GM21423 (cell line): Measurements from ENCODE around the gene RAD51B.

ENCODE experiments used
- ATAC-seq: cut with Tn5 transposase; IDR thresholded peaks from one replicate; pipeline ENCODE4 v1.9.1; 2021; ENCODE audit warnings: mild to moderate bottlenecking, moderate library complexity; ENCODE audit not compliant: unreplicated experiment

Gene RAD51B

DNA sequence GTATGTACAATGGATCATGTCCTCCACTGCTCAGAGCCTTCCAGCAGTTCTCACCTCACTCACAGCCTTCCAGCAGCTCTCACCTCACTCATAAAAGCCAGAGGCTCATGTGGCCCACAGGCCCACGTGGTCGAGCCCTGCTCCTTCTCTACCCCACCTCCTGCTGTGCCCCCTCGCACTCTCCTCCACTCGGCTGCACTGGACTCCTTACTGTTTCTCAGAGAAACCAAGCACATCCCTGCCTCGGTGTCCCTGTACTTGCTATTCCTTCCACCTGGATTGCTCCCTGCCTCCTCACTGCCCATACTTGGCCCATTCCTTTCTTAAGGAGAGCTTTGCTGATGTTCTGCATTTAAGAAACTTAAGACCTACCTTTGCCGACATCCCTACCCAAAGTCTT lies 753.5 kb downstream of the RAD51B start:
- ATAC-seq: no peak

DNA sequence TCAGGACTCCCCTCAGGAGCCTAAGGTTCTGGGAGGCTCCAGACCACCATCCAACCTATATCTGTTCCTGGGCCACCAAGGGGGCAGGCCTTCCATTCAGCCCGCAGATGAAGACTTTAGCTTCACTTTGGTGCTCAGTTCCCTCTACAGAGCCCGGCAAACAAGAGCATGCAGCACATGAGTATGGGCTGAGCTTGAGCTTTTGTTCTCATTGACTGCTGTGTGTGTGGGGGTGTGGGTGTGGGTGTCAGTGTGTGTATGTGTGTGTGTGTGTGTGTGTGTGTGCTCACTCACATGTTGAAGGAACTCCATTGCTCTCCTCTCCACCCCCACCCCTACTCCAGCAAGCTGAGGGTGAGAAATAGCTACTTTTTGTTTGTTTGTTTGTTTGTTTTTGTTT lies 754.1 kb downstream of the RAD51B start:
- no peak for ATAC-seq

DNA sequence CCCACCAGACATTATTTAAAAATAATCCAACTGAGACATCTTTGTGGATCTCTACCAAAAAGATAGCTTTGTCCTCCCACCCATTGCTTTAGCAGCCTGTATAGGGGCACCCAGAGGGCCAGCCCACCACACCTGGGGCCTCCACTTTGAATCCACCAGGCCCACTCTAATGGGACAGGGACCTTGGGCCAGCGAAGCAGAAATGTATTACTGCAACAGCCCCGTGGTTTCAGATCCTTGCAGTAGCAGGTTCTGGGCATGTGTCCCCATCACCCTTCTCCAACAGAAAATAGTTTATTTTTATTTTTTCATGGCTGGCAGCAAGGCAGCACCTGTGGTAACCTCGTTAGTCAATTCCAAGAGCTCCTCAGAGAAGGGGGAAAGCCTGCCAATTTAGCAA lies 754.9 kb downstream of the RAD51B start:
- ATAC-seq: no peak

DNA sequence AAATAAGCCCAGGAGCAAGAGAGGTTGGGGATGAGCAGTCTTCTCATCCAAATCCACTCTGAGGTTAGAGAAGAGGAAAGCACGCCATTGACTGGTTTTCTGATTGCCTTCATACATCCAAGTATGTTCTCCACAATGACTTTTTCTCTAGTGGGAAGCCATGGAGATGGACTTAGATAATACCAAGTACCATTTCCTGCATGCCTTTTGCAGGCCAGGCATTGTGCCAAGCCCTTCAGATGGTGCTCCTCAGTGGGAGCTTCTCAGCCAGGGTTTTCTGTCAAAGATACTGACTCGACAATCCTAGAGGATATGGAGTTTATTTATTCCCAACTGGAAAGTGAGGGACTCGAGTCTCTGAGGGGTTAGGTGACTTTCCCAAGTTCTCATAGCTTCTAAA lies 755.3 kb downstream of the RAD51B start:
- no peak for ATAC-seq

DNA sequence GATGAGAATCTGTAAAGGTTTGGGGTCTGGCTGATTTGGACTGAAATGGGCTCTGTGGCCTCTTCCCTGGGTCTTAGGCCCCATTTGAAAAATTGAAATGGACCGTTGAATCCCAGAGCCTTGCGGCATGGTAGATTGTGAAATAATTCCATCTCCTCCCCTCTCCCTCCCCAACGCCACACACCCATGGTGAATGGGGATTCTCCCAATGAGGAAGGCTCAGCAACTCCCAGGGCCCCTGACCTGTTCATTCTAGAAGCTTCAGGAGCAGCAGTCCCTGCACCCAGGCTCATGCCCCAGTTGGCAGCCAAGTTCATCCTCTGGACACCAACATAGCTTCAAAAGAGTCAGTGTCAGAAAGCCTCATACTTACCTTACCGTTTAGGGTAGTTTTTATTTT lies 755.8 kb downstream of the RAD51B start:
- no peak for ATAC-seq

DNA sequence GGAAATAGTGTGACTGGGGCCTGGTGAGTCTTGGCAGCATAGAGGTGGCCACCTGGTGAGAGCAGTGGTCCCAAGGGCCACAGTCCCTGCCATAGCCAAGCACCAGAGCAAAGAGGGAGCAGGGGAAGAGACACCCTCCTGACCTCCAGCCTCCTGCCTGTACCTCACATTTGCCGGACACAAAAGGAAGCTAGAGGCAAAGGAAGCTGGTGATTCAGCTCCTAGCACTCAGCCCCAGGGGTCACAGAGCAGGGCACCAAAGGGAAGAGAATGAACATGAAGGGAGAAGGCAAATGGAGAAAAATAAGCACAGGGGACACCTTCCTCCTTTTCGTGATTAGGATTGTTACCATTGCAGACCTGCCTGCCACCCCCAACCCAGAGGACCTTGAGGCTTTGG lies 756.5 kb downstream of the RAD51B start:
- no peak for ATAC-seq

DNA sequence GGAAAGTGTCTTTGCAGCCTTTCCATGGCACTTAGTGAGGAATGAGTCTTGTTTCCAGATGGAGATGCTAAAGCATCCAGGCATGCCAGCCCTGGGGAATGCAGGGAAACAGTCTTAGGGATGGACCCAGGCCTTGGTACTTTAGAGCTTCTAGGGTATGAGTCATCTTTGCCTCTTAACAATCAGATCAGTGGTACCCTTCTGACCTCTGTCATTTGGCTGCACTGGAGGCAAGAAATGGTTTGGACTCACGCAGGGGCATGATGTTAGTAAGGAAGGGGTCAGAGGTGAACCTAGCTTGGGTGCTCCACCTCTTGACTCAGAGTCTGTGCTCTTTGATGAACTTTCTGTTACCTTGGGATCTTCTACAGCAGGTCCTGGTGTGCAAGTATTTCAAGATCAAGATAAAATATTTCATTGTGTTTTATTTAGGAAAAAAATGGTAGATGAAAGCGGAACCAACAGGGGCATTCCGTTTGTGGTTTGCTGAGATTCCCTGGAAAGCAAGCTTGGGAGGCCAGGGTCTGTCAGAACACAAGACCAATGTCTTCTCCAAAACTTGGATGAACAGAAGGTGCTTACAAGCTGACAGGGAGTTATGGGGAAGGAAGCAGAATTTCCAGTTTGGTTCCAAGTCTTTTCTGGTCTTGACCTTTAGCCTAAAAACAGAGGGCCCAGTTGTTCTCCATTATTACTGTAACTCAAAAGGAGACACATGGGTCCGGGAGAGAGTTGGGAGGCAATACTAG lies 757.1 kb downstream of the RAD51B start:
- no peak for ATAC-seq

DNA sequence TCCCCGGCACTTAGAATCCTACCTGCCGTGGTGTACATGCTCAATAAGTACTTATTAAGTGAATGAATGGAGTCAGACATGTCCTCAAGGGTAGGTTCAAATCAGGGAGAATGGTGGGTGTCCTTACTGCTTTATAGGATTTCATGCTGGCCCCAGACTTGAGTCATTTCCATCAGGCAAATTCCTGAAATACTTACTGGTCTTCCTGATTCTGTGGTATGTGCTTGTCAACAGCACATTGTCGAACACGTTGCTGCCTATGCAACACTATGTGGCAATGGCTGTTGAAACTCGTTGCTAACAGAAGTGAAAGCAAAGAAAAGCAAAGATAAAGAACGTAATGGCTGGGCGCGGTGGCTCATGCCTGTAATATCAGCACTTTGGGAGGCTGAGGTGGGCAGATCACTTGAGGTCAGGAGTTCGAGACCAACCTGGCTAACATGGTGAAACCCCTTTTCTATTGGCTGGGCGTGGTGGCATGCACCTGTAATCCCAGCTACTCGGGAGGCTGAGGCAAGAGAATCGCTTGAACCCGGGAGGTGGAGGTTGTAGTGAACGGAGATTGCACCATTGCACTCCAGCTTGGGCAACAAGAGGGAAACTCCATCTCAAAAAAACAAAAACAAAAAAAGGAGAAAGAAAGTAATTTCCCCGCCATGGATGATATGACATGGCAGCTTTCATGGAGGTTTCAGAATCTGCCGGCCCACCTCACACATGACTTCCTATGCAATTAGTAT lies 758.4 kb downstream of the RAD51B start:
- ATAC-seq: no peak

DNA sequence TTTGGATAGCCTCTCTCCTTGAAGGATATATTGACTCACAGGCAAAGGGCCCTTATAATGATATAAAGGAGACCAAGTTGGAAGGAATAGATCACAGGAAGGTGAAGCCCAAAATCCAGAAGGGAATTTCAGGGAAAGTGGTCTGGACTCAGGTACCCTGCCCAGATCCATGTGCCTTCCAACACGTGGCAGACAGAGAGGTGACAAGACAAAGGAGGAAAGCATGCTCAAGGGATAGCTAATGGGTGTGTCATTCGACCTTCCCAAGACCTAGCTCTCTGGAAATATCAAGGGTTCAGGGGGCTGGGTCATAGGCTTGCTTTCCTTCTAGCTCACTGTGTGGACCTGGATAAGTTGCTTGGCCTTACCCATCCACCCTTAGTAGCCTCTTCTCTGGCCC lies 759.0 kb downstream of the RAD51B start:
- ATAC-seq: no peak

DNA sequence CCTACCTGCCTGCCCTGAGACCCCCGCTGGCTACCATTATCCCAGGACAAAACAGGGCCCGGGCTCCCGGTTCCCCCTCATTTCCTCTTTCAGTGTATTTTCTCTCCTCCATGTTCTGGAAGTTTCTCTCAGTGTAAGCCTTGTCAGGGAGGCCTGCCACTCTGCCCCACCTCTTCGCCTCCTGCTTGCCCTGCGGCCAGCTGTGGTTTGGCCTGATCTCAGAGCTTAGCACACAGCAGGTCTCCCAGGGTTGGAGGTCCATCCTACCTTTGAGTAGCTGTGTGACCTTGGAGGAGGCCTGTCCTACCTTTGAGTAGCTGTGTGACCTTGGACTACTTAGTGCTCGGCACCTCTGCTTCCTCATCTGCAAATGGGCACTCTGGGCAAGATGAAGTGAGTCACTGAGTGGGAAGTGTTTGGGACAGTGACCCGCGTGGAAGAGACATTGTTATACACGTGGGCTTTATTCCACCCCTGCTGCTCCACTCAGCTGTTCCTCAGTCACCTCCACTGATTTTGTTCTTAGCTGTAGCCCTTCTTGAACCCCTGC lies 760.6 kb downstream of the RAD51B start:
- no peak for ATAC-seq

DNA sequence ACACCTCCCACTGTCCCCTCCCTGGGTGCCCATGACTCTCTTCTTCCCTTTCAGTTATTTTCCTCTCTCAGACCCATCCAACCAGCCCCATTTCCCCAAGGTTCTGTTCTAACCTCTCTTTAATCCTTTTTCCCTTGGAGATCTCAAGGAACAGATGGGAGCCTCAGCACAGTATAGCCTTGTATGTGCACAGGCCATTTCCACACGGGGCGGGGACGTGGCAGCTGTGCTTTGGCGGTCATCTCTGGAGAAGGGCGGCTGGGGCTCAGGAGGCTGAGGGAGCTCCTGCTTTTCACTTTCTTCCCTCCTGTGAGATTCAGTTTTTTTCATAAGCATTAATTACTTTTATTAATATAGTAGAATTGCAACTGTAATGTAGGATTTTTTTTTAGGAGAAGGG lies 761.1 kb downstream of the RAD51B start:
- no peak for ATAC-seq

DNA sequence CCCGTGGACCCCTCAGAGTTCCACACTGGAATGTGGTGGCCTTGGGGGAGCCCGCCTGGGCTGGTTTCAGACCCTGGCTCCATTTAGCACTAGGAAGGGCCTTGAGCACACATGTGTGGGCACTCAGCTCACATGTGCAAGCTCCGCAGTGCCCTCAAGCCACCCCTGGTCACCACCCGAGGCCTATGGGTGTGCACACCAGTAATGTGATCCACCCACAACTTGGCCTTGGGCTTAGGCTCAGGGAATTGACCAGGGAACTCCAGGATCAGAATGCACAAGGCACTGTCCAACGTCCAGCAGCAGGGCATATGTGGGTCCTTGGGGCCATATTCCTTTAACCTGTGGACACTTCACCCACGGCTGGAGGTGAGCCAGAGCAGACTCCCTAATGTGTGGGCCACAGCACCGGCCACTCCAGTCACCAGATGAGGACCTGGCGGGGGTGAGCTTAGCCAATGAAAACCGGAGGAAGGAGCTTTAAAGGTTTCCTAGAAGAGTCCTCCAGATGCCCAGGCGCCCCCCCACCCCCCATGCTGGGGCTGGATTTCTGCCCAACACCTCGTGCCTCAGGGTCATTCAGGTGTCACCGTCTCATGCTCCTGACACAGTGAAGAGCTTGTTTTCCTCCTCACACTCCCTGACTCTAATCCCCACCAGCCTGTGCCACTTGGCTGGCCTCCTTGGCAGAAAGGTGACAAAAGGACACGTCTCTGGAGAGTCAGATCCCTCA lies 764.1 kb downstream of the RAD51B start:
- no peak for ATAC-seq

DNA sequence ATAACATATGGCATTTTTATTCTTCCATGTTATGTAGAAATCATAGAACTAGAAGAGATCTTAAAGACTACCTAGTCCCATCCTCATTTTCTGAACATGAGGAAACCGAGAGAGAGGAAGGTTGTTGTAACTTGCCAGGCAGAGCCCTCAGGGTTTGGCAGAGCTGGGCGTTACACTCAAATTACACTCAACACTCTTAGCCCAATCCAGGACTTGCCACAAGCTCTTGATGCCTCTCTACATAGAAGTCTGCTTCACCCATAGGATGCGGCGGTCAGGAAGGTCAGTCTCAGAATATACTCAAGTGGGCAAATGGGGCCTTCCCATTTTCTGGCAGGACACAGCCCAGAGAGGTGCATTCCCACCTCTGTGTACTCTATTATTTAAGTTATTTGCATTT lies 765.2 kb downstream of the RAD51B start:
- no peak for ATAC-seq

DNA sequence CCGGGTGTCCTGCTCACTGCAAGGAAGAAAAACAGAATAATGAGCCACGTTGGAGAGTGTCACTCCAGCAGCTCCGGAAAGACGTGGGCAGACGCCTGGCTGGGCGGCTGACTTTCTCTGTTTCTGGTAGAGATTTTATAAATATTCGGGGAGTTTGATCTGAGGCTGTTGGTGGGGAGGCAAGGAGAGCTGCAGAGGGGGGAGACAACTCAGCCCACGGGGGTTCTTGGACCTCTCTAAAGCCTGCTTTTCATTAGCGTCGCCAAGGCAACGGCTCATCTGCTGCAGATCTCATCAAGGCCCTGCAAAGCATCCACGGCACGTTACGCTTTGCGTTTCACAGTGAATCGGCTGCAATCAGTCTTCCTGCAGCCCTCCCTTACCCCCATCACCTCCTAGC lies 766.1 kb downstream of the RAD51B start:
- no peak for ATAC-seq

DNA sequence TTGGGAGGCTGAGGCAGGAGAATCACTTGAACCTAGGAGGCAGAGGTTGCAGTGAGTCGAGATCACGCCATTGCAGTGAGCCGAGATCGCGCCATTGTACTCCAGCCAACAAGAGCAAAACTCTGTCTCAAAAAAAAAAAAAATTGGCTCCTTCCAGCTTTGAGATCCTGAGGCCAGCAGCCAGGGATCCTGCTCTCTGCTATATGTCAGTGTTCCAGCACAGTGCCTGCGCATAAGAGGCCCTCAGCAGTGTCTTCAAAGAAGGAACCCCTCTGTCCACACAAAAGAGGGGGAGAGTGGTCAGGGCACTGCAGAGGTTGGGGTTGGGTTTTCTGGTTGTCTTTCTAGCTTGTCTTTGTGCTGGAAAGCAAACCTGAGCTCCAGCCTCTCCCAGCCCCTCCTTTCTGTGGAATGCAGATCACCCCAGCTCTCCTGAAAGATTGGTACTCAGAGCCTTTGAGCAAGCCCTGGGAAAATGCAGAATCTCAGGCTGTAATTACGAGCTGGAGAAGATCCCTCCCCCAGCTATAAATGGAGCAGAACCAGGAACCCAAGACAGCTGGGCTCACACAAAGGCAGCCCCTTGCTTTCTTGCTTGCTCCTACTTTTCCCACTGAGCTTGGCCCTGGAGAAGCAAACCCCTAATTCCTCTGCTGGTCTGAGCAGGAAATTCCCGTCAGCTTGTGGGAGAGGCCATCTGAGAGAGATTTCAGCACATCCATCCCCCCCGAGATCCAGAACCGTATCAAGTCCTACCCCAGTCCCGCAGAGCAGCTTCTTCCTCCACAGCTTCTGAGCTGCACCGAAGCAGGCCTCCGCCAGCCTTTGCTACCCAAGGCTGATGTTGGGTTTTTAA lies 767.5 kb downstream of the RAD51B start:
- no peak for ATAC-seq

DNA sequence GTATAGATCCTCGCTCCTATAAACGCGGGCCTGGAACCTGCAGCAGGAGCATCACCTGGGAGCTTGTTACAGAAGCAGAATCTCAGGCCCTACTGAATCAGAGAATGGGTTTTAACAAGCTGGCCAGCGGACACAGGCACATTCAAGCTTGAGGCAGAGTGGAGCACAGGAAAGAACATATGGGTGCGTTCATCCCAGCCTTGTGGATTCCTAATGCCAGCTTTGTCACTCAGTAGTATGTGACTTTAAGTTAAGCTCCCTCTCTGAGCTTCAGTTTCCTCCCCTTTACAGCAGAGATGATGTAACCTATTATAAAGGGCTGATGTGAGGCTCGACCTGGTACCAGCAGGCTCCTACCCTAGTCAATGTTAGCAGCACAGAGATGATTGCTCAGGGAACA lies 768.4 kb downstream of the RAD51B start:
- no peak for ATAC-seq

DNA sequence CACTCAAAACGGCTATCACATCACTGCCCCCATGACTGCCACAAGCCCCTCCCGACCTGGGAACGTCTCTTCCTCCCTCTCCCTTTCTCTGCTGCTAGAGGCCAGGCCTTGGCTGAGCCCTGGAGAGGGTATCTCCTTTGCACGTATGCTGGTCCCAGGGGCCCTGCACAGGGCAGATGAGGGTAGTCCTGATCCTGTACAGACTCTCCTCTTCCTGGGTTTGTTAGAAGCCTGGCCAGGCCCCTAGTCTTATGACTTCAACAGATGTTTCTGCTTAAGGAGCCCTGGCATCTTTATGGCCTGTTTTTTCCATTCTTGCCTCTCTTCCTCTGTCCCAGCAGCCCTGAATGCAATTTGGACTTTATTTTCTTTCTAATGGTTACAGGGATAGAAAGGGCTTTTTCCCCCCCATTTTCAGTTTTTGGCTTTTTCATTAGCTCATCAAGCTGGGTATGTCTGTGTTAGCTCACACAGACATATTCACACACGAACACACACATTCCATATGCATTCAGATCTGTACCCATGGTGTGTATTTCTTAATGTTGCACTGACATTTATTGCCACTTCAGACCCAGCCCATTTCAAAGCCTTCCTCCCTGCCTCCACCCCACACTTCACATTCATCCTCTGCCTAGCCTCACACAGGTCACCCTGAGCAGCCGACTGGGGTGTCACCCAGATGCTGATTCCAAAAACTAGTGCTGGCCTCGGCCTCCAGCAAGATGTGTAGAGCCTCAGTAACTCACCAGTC lies 770.0 kb downstream of the RAD51B start:
- no peak for ATAC-seq

DNA sequence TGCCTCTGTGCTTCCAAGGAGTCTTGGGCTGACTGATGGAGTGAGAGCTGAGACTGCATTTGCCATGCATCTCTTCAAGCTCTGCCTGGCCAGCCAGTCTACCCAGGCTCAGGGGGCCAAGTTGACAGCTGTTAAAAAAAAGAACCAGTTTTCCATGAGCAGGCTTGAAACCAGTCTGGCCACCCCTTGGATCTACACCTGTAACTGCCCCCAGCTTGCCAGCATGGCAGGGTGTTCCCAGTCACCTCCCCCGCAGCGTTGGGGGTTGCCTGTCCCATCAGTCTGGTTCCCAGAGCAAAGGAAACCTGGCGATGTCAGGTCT lies 770.6 kb downstream of the RAD51B start:
- ATAC-seq: no peak

DNA sequence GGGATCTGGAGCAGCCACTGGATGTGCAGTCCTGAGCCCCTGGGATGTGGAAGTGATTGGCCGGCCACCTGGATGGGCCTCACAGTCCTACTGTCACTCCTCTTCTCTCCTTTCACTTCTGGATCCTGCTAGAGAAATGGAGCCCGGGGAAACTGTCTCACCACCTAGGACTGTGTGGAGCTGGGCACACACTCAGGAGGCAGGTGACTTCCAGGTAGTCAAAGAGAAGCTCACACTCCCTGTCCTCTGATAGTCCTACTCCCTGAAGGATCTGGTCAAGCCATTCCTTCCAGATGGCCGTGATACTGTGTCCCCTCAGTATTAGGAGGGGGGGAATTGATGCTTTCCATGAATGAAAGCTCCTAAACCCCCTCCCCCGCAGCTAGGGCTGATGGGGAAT lies 772.2 kb downstream of the RAD51B start:
- no peak for ATAC-seq

DNA sequence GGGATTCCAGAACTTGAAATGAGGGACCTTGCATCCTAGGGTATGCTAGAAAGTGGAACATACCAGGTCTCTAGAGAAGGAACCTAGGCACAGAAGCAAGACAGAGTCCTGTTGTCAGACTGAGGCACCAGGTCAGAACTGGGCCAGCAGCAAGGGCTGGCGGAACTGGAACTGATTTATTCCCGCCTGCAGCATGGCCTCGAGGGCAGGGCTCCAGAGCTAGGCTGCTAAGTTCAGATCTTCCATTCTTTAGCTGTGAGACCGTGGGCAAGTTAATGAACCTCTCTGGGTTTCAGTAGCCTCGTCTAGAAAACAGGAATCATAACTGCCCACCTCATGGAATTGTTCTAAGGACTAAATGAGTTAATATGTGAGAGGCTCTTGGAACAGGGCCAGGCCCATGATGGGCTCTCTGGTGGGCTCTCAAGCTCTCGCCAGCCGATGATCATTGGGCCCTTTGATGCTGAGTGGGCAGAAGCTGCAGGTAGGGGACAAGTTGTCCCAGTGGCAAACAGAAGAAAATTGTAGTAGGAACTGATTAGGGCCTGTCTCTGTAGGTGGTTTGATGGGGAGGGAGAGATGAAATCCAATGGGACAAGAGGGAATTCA lies 773.5 kb downstream of the RAD51B start:
- no peak for ATAC-seq
